IPS-20b (cell line): ENCODE data around the gene RNF212B.
"Not testable (repeated sequence)": the region's sequence is repeated elsewhere in the genome, so short reads cannot be mapped to it uniquely, and the experiment has no call there.

Experiments
- H3K27ac ChIP-seq: one replicate; pipeline ENCODE4 v1.5.1; 2013; ENCODE audit warnings: low read length
- H3K27me3 ChIP-seq: 2 replicates; pipeline ENCODE4 v1.6.1; 2013; ENCODE audit warnings: mild to moderate bottlenecking, low read length, inconsistent platforms; ENCODE audit not compliant: insufficient read depth
- H3K36me3 ChIP-seq: 2 replicates; pipeline ENCODE4 v1.6.1; 2013; ENCODE audit warnings: low read depth, mild to moderate bottlenecking, inconsistent platforms, low read length, moderate library complexity; ENCODE audit not compliant: insufficient read depth
- H3K4me1 ChIP-seq: 2 replicates; pipeline ENCODE4 v1.6.1; 2013; ENCODE audit warnings: mild to moderate bottlenecking, control low read depth, inconsistent platforms, low read length, moderate library complexity; ENCODE audit not compliant: insufficient read depth
- H3K4me3 ChIP-seq: 2 replicates; pipeline ENCODE4 v1.5.1; 2013; ENCODE audit warnings: mild to moderate bottlenecking, low read length, inconsistent platforms
- H3K9ac ChIP-seq: 2 replicates; pipeline ENCODE4 v1.6.1; 2013; ENCODE audit warnings: low read depth, mild to moderate bottlenecking, inconsistent platforms, low read length, moderate library complexity
- H3K9me3 ChIP-seq: 2 replicates; pipeline ENCODE4 v1.6.1; 2013; ENCODE audit warnings: mild to moderate bottlenecking, low read depth, low read length, inconsistent platforms; ENCODE audit not compliant: insufficient read depth

Gene RNF212B

GRCh38 chr14:23248601-23249000 lies 10.9 kb downstream of the RNF212B start:
- Histone ChIP-seq H3K9me3 (no peaks in the 10 kb centered on the region), H3K27ac (no peak overlapping the region), H3K4me3 (no peak overlapping the region), H3K27me3 (no peaks in the 10 kb centered on the region), H3K36me3 (no peaks in the 10 kb centered on the region), H3K9ac (no peak overlapping the region), H3K4me1 (peaks cover 23% of the 10 kb centered on the region)

GRCh38 chr14:23249824-23250223 lies 12.1 kb downstream of the RNF212B start:
- no peaks in the 10 kb centered on the region for H3K9me3 ChIP-seq
- H3K27me3 ChIP-seq = no peaks in the 10 kb centered on the region
- no peak overlapping the region for H3K27ac ChIP-seq
- no peak overlapping the region for H3K9ac ChIP-seq
- H3K4me1 ChIP-seq = peaks cover 24% of the 10 kb centered on the region
- no peaks in the 10 kb centered on the region for H3K36me3 ChIP-seq
- H3K4me3 ChIP-seq = no peak overlapping the region

- Histone ChIP-seq H3K4me3 (peak overlapping the region; percentile 50), H3K36me3 (no peaks in the 10 kb centered on the region), H3K9me3 (no peaks in the 10 kb centered on the region), H3K4me1 (peaks cover 24% of the 10 kb centered on the region), H3K27ac (peak overlapping the region; percentile 81), H3K9ac (peak overlapping the region; percentile 57; the same call in 1 of the 2 replicates), H3K27me3 (no peaks in the 10 kb centered on the region)
These were observed 14.3 kb downstream of the RNF212B start for GRCh38 chr14:23252006-23252405.

GRCh38 chr14:23252420-23253333 lies 14.9 kb downstream of the RNF212B start:
- no peaks in the 10 kb centered on the region for H3K9me3 ChIP-seq
- H3K27me3 ChIP-seq = no peaks in the 10 kb centered on the region
- peak overlapping the region; percentile 92 for H3K27ac ChIP-seq
- peaks cover 24% of the 10 kb centered on the region for H3K4me1 ChIP-seq
- peak overlapping the region; percentile 57; the same call in 1 of the 2 replicates for H3K9ac ChIP-seq
- H3K36me3 ChIP-seq = no peaks in the 10 kb centered on the region
- H3K4me3 ChIP-seq = peak overlapping the region; percentile 50

- Histone ChIP-seq H3K36me3 (no peaks in the 10 kb centered on the region), H3K27ac (no peak overlapping the region), H3K4me1 (peaks cover 5% of the 10 kb centered on the region), H3K9ac (no peak overlapping the region), H3K4me3 (no peak overlapping the region), H3K9me3 (no peaks in the 10 kb centered on the region), H3K27me3 (no peaks in the 10 kb centered on the region; the same call in 1 of the 2 replicates)
These were observed 20.5 kb downstream of the RNF212B start for GRCh38 chr14:23258256-23258655.

GRCh38 chr14:23259426-23259825 lies 21.7 kb downstream of the RNF212B start:
- no peaks in the 10 kb centered on the region for H3K9me3 ChIP-seq
- H3K9ac ChIP-seq = no peak overlapping the region
- no peaks in the 10 kb centered on the region for H3K4me1 ChIP-seq
- H3K36me3 ChIP-seq = no peaks in the 10 kb centered on the region
- H3K27ac ChIP-seq = no peak overlapping the region
- no peaks in the 10 kb centered on the region; the same call in 1 of the 2 replicates for H3K27me3 ChIP-seq
- H3K4me3 ChIP-seq = no peak overlapping the region

- not testable (repeated sequence) for H3K4me1 ChIP-seq, H3K4me3 ChIP-seq, H3K9me3 ChIP-seq, H3K36me3 ChIP-seq, H3K27me3 ChIP-seq, H3K27ac ChIP-seq, H3K9ac ChIP-seq
These were observed 23.1 kb downstream of the RNF212B start for GRCh38 chr14:23260849-23261248.

- no peak overlapping the region for H3K27ac ChIP-seq
- no peak overlapping the region for H3K4me3 ChIP-seq
- no peaks in the 10 kb centered on the region for H3K9me3 ChIP-seq
- no peaks in the 10 kb centered on the region for H3K4me1 ChIP-seq
- peaks cover 61% of the 10 kb centered on the region for H3K27me3 ChIP-seq
- H3K36me3 ChIP-seq = no peaks in the 10 kb centered on the region
- H3K9ac ChIP-seq = no peak overlapping the region
These were observed 31.5 kb downstream of the RNF212B start for GRCh38 chr14:23269193-23269592.

GRCh38 chr14:23275412-23275811 lies 37.7 kb downstream of the RNF212B start:
- peaks cover 8% of the 10 kb centered on the region; the same call in 1 of the 2 replicates for H3K4me1 ChIP-seq
- peaks cover 7% of the 10 kb centered on the region; the same call in 1 of the 2 replicates for H3K36me3 ChIP-seq
- H3K27ac ChIP-seq = no peak overlapping the region
- no peak overlapping the region for H3K9ac ChIP-seq
- no peaks in the 10 kb centered on the region for H3K9me3 ChIP-seq
- H3K27me3 ChIP-seq = peaks cover 47% of the 10 kb centered on the region
- H3K4me3 ChIP-seq = no peak overlapping the region

GRCh38 chr14:23277189-23277588 lies 39.5 kb downstream of the RNF212B start:
- Histone ChIP-seq H3K27ac (no peak overlapping the region), H3K27me3 (peaks cover 36% of the 10 kb centered on the region; the same call in 1 of the 2 replicates), H3K9me3 (no peaks in the 10 kb centered on the region), H3K4me1 (peaks cover 8% of the 10 kb centered on the region; the same call in 1 of the 2 replicates), H3K4me3 (no peak overlapping the region), H3K36me3 (peaks cover 7% of the 10 kb centered on the region; the same call in 1 of the 2 replicates), H3K9ac (no peak overlapping the region)

- H3K36me3 ChIP-seq, H3K9ac ChIP-seq, H3K9me3 ChIP-seq, H3K4me3 ChIP-seq, H3K27ac ChIP-seq, H3K4me1 ChIP-seq: not testable (repeated sequence)
- H3K27me3 ChIP-seq = peaks cover 30% of the 10 kb centered on the region; the same call in 1 of the 2 replicates
These were observed 40.2 kb downstream of the RNF212B start for GRCh38 chr14:23277928-23278327.

GRCh38 chr14:23281247-23281646 lies 43.5 kb downstream of the RNF212B start:
- no peak overlapping the region for H3K27ac ChIP-seq
- no peak overlapping the region for H3K9ac ChIP-seq
- H3K27me3 ChIP-seq = peaks cover 15% of the 10 kb centered on the region; the same call in 1 of the 2 replicates
- H3K9me3 ChIP-seq = no peaks in the 10 kb centered on the region
- no peak overlapping the region for H3K4me3 ChIP-seq
- H3K36me3 ChIP-seq = 0 out of 2 replicates have a peak, but pooled peaks cover under 1% of the 10 kb centered on the region
- H3K4me1 ChIP-seq = peaks cover 8% of the 10 kb centered on the region; the same call in 1 of the 2 replicates
